Peyer's patch (tissue), 4 donors: ENCODE data around the gene SNRK. TPM values are rescaled to one million over a fixed set of nuclear protein-coding genes. Genes with fewer than 3 reads are reported as not detected.

ENCODE experiments used
- DNase-seq, 3 donors: peaks; one replicate each; pipeline ENCODE4 v3.0.0-alpha.2; 2017 to 2019
- H3K27ac ChIP-seq, 4 donors: fragments of 200-600 bp; sonication (generic); one replicate each; pipeline ENCODE4 v1.5.1; 2016 to 2019
- H3K27me3 ChIP-seq, 2 donors: fragments of 200-600 bp; sonication (generic); one replicate each; pipeline ENCODE4 v1.5.1; 2019
- H3K36me3 ChIP-seq, 3 donors: fragments of 200-600 bp; sonication (generic); one replicate each; pipeline ENCODE4 v1.5.1; 2016 to 2019
- H3K4me1 ChIP-seq, 4 donors: fragments of 200-600 bp; sonication (generic); one replicate each; pipeline ENCODE4 v1.5.1; 2016 to 2019
- H3K4me3 ChIP-seq, 4 donors: fragments of 200-600 bp; sonication (generic); 1 replicate in 3 of 4; 2 replicates in 1 of 4; pipeline ENCODE4 v1.5.1; 2016 to 2019; ENCODE audit warnings: mild to moderate bottlenecking in 1 of 4
- H3K9me3 ChIP-seq, 4 donors: fragments of 200-600 bp; sonication (generic); one replicate each; pipeline ENCODE4 v1.5.1; 2016 to 2019; ENCODE audit warnings: mild to moderate bottlenecking in 1 of 4
- CTCF ChIP-seq, 6 experiments: fragments of 450-650 bp in 4 of 6; fragments of 200-600 bp in 2 of 6; sonication (generic) in 1 of 6; IDR thresholded peaks; one replicate each; pipeline ENCODE4 v1.5.1; 2017 to 2019; ENCODE audit warnings: antibody characterized with exemption in 6 of 6, mild to moderate bottlenecking in 3 of 6, moderate library complexity in 1 of 6
- POLR2A ChIP-seq, 2 donors: fragments of 450-650 bp; IDR thresholded peaks; one replicate each; pipeline ENCODE4 v1.5.1; 2017; ENCODE audit warnings: antibody characterized with exemption in 2 of 2, mild to moderate bottlenecking in 2 of 2, moderate library complexity in 2 of 2
- total RNA-seq, 4 donors: library from RNA; depleted of rRNA; stranded (reverse); fragments of >200 nt; gene quantifications; one replicate each; pipeline ENCODE4 v1.1.0, GENCODE V29; 2016

Gene SNRK
- total RNA-seq, 4 donors from 2014 or later, result 48.7 to 69.4 (median 56.7) TPM

DNA sequence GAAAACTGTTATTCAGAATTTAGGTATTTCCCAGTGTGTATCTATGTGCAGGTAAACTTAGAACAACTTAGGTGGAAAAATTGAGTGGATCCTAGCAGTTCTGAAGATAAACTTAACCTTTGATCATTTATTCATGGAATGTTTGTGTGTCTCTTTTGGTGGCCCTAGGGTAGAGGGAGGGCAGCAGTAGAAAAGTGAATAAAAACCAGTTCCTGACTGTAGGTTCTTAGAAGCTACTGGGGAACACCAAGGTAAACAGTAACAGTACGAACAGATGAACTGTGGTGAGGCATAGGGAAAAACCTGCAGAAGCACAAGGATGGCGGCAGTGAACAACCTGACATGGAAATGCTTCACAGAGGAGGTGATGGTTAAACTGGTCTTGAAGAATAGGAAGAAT is 2.5 kb downstream of the SNRK start:
- TF ChIP-seq POLR2A (IDR thresholded peaks at IDR 0.05), result no peak
- TF ChIP-seq CTCF (IDR thresholded peaks at IDR 0.05), result no peak
- peak overlapping the region; percentile 51 to 95 (median 79) for H3K4me3 ChIP-seq
- DNase-seq, result no peak
- no peaks in the 10 kb centered on the region for H3K36me3 ChIP-seq
- no peaks in the 10 kb centered on the region for H3K9me3 ChIP-seq
- peaks cover 0 to 56% (median 17%) of the 10 kb centered on the region in 4 donors for H3K4me1 ChIP-seq
- no peaks in the 10 kb centered on the region for H3K27me3 ChIP-seq
- H3K27ac ChIP-seq, result peak overlapping the region; percentile 92 to 99 (median 94)

DNA sequence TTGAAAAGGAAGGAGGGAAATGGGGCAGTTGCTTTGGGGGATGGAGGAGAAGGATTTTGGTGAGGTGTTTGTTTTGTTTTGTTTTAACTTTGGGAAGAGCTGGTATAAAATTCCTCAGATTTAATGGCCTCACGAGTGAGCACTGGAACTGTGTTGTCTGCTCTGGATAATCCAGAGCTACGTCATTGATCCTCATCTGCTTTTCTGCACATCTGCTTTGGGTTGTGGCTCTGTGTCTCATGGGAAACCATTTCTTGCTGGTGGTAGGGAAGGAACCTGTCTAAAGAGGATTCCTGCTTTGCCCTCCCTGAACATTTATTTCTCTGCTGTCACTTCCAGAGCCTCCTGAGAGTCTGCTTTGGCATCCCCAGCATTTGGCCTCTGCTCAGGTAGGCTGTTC is 3.1 kb downstream of the SNRK start:
- no peak for TF ChIP-seq POLR2A (IDR thresholded peaks at IDR 0.05)
- TF ChIP-seq CTCF (IDR thresholded peaks at IDR 0.05), result no peak
- H3K9me3 ChIP-seq, result no peaks in the 10 kb centered on the region
- peak overlapping the region; percentile 51 to 95 (median 79) for H3K4me3 ChIP-seq
- no peaks in the 10 kb centered on the region for H3K27me3 ChIP-seq
- H3K27ac ChIP-seq, result peak overlapping the region; percentile 92 to 99 (median 94)
- no peak for DNase-seq
- H3K4me1 ChIP-seq, result peaks cover 0 to 61% (median 17%) of the 10 kb centered on the region in 4 donors
- no peaks in the 10 kb centered on the region for H3K36me3 ChIP-seq

DNA sequence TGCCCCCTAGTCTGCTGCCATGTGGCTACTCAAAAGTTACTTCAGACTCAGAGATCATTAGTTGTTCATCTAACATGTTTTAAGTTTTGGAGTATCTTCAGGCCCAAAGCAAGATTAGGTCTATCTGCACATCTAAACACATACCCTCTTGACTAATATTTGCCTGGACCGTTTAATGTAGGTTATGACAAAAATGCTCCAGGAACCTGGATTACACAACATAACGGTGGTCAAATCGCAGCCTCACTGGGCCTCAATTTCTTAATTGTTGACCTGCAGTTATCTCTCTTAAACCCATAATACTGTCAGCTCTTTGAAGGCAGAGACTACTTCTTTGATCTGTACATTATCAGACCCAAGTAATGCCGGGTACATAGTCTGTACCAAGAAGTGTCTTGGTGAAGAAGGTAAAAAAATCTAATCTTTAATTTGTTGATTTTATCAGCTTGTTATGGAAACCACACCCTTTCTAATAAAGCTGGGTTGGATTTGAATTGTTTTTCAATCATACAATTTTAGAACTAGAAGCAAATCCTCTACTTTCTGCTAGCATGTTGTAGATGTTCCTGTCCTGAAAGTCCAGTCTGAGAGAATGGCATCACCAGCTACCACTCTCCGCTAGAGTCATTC is 3.6 kb downstream of the SNRK start:
- no peak for DNase-seq
- Histone ChIP-seq H3K4me1 (peaks cover 0 to 66% (median 17%) of the 10 kb centered on the region in 4 donors), H3K36me3 (no peaks in the 10 kb centered on the region), H3K27me3 (no peaks in the 10 kb centered on the region), H3K9me3 (no peaks in the 10 kb centered on the region), H3K4me3 (peak overlapping the region in 3 of 4 donors; percentile 71 to 95 (median 87)), H3K27ac (peak overlapping the region; percentile 92 to 99 (median 94))
- no peak for TF ChIP-seq CTCF (IDR thresholded peaks at IDR 0.05)
- no peak for TF ChIP-seq POLR2A (IDR thresholded peaks at IDR 0.05)

- H3K36me3 ChIP-seq, result no peaks in the 10 kb centered on the region
- no peak overlapping the region for H3K4me3 ChIP-seq
- DNase-seq, result no peak
- H3K27me3 ChIP-seq, result no peaks in the 10 kb centered on the region
- TF ChIP-seq CTCF (IDR thresholded peaks at IDR 0.05), result no peak
- TF ChIP-seq POLR2A (IDR thresholded peaks at IDR 0.05), result no peak
- H3K27ac ChIP-seq, result peak overlapping the region in 2 of 4 donors; percentile 28 to 66
- peaks cover 0 to 76% (median 20%) of the 10 kb centered on the region in 4 donors for H3K4me1 ChIP-seq
- H3K9me3 ChIP-seq, result no peaks in the 10 kb centered on the region
These were observed 4.6 kb downstream of the SNRK start for GRCh38 chr3:43290956-43291355.

DNA sequence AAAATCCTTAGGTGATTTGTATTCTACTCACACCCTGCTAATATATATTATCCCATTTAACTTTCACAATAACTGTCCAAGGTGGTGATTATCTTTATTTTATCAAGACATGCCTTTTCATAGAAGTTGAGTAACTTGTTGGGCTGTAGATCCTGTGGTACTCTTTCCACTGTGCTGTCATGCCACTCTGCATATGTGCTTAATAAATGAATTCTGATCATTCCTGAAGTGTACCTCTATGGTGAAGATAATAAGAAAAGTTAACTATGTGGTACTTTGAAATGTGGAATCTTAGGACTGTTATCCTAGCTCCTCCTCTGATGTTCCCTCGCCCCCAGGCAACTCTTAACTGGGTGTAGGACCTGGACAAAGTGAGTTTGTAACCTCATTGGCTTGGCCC is 5.2 kb downstream of the SNRK start:
- DNase-seq, result no peak
- TF ChIP-seq CTCF (IDR thresholded peaks at IDR 0.05) (no peak), POLR2A (IDR thresholded peaks at IDR 0.05) (no peak)
- peak overlapping the region in 2 of 4 donors; percentile 28 to 66 for H3K27ac ChIP-seq
- H3K36me3 ChIP-seq, result no peaks in the 10 kb centered on the region
- H3K9me3 ChIP-seq, result no peaks in the 10 kb centered on the region
- H3K4me1 ChIP-seq, result peaks cover 0 to 82% (median 23%) of the 10 kb centered on the region in 4 donors
- H3K4me3 ChIP-seq, result no peak overlapping the region
- H3K27me3 ChIP-seq, result no peaks in the 10 kb centered on the region
